SU-DHL-6 (cell line): ENCODE measurements around the gene ZNF726.

ENCODE experiments used
- EZH2phosphoT487 ChIP-seq: fragments of 200-600 bp; sonication (generic), shearing (Covaris generic); conservative IDR thresholded peaks from 2 replicates; pipeline ENCODE4 v1.6.1; 2018; ENCODE audit warnings: mild to moderate bottlenecking, antibody characterized with exemption, low read length, moderate library complexity, mixed read lengths
- TF ChIP-seq, protein P1 (sequence below): fragments of 200-600 bp; sonication (generic); IDR thresholded peaks from one replicate; pipeline ENCODE4 v1.5.1; 2017; ENCODE audit warnings: antibody characterized with exemption, mild to moderate bottlenecking, low read length, moderate library complexity; ENCODE audit not compliant: insufficient read depth, poor library complexity, severe bottlenecking

GRCh38 chr19:23917856-23918255 is 3.2 kb downstream of the ZNF726 start:
- TF ChIP-seq, protein P1, sequence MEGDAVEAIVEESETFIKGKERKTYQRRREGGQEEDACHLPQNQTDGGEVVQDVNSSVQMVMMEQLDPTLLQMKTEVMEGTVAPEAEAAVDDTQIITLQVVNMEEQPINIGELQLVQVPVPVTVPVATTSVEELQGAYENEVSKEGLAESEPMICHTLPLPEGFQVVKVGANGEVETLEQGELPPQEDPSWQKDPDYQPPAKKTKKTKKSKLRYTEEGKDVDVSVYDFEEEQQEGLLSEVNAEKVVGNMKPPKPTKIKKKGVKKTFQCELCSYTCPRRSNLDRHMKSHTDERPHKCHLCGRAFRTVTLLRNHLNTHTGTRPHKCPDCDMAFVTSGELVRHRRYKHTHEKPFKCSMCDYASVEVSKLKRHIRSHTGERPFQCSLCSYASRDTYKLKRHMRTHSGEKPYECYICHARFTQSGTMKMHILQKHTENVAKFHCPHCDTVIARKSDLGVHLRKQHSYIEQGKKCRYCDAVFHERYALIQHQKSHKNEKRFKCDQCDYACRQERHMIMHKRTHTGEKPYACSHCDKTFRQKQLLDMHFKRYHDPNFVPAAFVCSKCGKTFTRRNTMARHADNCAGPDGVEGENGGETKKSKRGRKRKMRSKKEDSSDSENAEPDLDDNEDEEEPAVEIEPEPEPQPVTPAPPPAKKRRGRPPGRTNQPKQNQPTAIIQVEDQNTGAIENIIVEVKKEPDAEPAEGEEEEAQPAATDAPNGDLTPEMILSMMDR: no peak
- TF ChIP-seq EZH2phosphoT487: no peak
